Endothelial cell of umbilical vein (primary cell): Measurements from ENCODE around the gene NID2. TPM values are rescaled to one million over a fixed set of nuclear protein-coding genes. Genes with fewer than 3 reads are reported as not detected.

Source experiments
- BruUV-seq: library from RNA; stranded (reverse); fragments of 400-500 nt; replicated peaks from 2 replicates; lab custom pipeline; 2021; lab: Mats Ljungman, UMichigan
- CTCF ChIA-PET: fragments of 300-600, 350-600 bp; sonication (Branson Sonifier 250); formaldehyde crosslinking; loops from one replicate; lab custom pipeline; 2021; ENCODE audit warnings: antibody characterized with exemption, inconsistent platforms; lab: Charles Lee
- POLR2A ChIA-PET: fragments of 300-600, 350-600 bp; sonication (Branson Sonifier 250); formaldehyde crosslinking; loops from one replicate; lab custom pipeline; 2021; ENCODE audit warnings: antibody characterized with exemption, inconsistent platforms; lab: Charles Lee
- DNase-seq: peaks from one replicate; pipeline ENCODE4 v3.0.0-alpha.2; 2011; ENCODE audit warnings: low read depth, low spot score
- FAIRE-seq: peaks from 2 replicates; lab custom pipeline; 2011; peaks lifted over from hg19 to GRCh38; lab: Jason Lieb, UNC
- H2AFZ ChIP-seq: 2 replicates; pipeline ENCODE4 v1.6.0; 2012; ENCODE audit warnings: low read depth, low read length, control low read depth, inconsistent platforms
- H3K27ac ChIP-seq: 2 replicates; pipeline ENCODE4 v1.5.1; 2011; ENCODE audit warnings: low read depth, mild to moderate bottlenecking, control low read depth, low read length, moderate library complexity; ENCODE audit not compliant: insufficient read depth
- H3K27me3 ChIP-seq, 2 experiments: 2 replicates each; pipeline versions ENCODE4 v1.6.0 to v1.6.1; 2011; ENCODE audit warnings: low read length in 2 of 2, mixed read lengths in 1 of 2; ENCODE audit not compliant: control insufficient read depth in 2 of 2, insufficient read depth in 2 of 2
- H3K36me3 ChIP-seq, 2 experiments: 2 replicates in 1 of 2; 3 replicates in 1 of 2; pipeline ENCODE4 v1.5.1; 2011; ENCODE audit warnings: low read length in 2 of 2, mild to moderate bottlenecking in 1 of 2, moderate library complexity in 1 of 2; ENCODE audit not compliant: control insufficient read depth in 2 of 2, insufficient read depth in 2 of 2; ENCODE audit errors: extremely low read depth in 1 of 2
- H3K4me1 ChIP-seq: 3 replicates; pipeline ENCODE4 v1.5.1; 2011; ENCODE audit warnings: mild to moderate bottlenecking, low read length; ENCODE audit not compliant: control insufficient read depth, insufficient read depth; ENCODE audit errors: extremely low read depth
- H3K4me2 ChIP-seq: 2 replicates; pipeline ENCODE4 v1.6.1; 2011; ENCODE audit warnings: low read length, control low read depth, mixed read lengths; ENCODE audit not compliant: insufficient read depth
- H3K4me3 ChIP-seq, 3 experiments: fragments of 200-600 bp in 1 of 3; sonication (generic), shearing (Covaris generic) in 1 of 3; replicated peaks in 1 of 3; 2 replicates each; pipeline ENCODE4 v1.5.1; 2011 to 2016; ENCODE audit warnings: control low read depth in 3 of 3, low read length in 3 of 3, mild to moderate bottlenecking in 2 of 3, inconsistent platforms in 1 of 3, low read depth in 1 of 3, moderate library complexity in 1 of 3; ENCODE audit not compliant: insufficient read depth in 1 of 3
- H3K79me2 ChIP-seq: 2 replicates; pipeline ENCODE4 v1.6.0; 2012; ENCODE audit warnings: low read length, inconsistent platforms; ENCODE audit not compliant: control insufficient read depth, insufficient read depth
- H3K9ac ChIP-seq: replicated peaks from 2 replicates; pipeline ENCODE3; 2011; ENCODE audit warnings: low read length, control low read depth; ENCODE audit not compliant: insufficient read depth; ENCODE audit errors: extremely low read depth
- H3K9me1 ChIP-seq: replicated peaks from 3 replicates; pipeline ENCODE4 v1.6.0; 2011; ENCODE audit warnings: mild to moderate bottlenecking, low read length; ENCODE audit not compliant: control insufficient read depth, insufficient read depth; ENCODE audit errors: extremely low read depth
- H3K9me3 ChIP-seq: replicated peaks from 2 replicates; pipeline ENCODE4 v1.5.1; 2012; ENCODE audit warnings: low read length, inconsistent platforms; ENCODE audit not compliant: control insufficient read depth, insufficient read depth
- H4K20me1 ChIP-seq: replicated peaks from 2 replicates; pipeline ENCODE3; 2011; ENCODE audit warnings: mild to moderate bottlenecking, low read length; ENCODE audit not compliant: control insufficient read depth, insufficient read depth; ENCODE audit errors: extremely low read depth
- CTCF ChIP-seq, 2 donors: IDR thresholded peaks; 1 replicate in 1 of 2; 2 replicates in 1 of 2; pipeline ENCODE4 v1.5.1; 2011; ENCODE audit warnings: low read length in 2 of 2, mild to moderate bottlenecking in 2 of 2, moderate library complexity in 2 of 2, control low read depth in 1 of 2, inconsistent platforms in 1 of 2, low read depth in 1 of 2; ENCODE audit not compliant: insufficient read depth in 1 of 2; ENCODE audit errors: extremely low read depth in 1 of 2
- GATA2 ChIP-seq: IDR thresholded peaks from 2 replicates; pipeline ENCODE4 v1.7.0; 2011; ENCODE audit warnings: low read depth, mild to moderate bottlenecking, moderate library complexity, mixed read lengths, low read length; ENCODE audit not compliant: insufficient read length, insufficient read depth
- POLR2A ChIP-seq: IDR thresholded peaks from 2 replicates; pipeline ENCODE4 v1.6.1; 2012; ENCODE audit warnings: low read depth, mild to moderate bottlenecking, control low read depth, low read length
- POLR2AphosphoS5 ChIP-seq: IDR thresholded peaks from 2 replicates; pipeline ENCODE4 v1.6.1; 2012; ENCODE audit warnings: low read depth, mild to moderate bottlenecking, control low read depth, low read length, moderate library complexity; ENCODE audit not compliant: insufficient read depth
- dilution Hi-C: fragments of 300-500 bp; cut with MboI; formaldehyde crosslinking; loops from one replicate; pipeline ENCODE4 v1.15.0; 2019; ENCODE audit warnings: low sequenced_read_pairs; ENCODE audit not compliant: extremely low pct_ligation_motif_present
- intact Hi-C: fragments of 100-400 bp; cut with micrococcal nuclease; formaldehyde crosslinking; loops from one replicate; pipeline ENCODE4 v1.10.0; 2022
- polyA plus RNA-seq, 4 experiments: library from polyadenylated mRNA; depleted of rRNA in 3 of 4; stranded (reverse) in 3 of 4; unstranded in 1 of 4; fragments of >200 nt; gene quantifications; 2 replicates each; pipeline versions ENCODE4 v1.2.1 to v1.2.3, GENCODE V29; 2011 to 2012; ENCODE audit warnings: missing spikeins in 1 of 4
- total RNA-seq: library from RNA; stranded (reverse); gene quantifications from 2 replicates; pipeline ENCODE4 v1.2.3, GENCODE V29; 2021

The NID2 gene
- total and polyA plus RNA-seq, 2 donors (not counting 3 experiments of a cell fraction or from before 2014, with no cell fraction given) = 22.5 to 56.7 TPM

DNA sequence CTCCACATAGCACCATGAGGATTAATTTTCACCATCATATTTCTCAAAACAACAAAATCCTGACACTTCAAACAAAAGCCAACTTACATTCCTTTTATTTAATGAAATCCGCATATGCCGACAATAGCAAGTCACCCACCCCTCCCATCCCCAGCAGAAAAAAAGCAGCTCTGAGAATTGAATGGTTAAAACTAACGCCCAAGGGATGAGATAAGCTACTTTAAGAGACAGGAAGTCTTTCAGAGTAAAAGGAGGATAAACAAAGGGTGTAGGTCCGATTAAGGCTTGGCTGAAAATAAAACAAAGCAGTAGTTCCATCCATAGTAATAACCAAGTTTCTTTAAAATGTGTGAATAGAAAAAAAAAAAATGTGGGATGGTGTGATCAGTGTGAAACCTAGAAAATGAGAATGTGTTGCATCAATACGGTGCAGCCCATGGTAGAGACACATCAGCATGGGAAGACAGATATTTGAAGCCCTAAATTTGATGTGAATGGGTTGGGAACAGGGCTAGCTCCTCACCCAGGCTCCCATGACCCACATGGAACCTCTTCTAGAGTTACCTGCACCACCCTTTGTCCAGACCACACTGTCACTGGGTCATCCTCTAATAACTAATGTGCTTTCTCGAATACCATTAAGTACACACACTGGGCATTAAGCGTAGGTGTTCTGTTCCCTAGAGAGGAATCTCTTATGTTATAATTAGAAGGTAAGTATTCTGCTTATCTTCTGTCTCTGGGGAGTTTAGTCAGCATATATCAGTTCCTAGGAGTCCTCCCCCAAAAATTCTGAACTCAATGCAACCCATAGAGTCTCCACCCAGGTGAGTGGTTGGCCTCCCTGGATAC lies 47.8 kb downstream of the NID2 start:
- CTCF ChIA-PET = interaction anchor here (0.7 to 3.4 kb wide), 8 partner anchors 9 to 51 kb away, joined by 3 to 15 read pairs (median 4); partner anchors contain the start of gene NID2
- no peaks in the 10 kb centered on the region for H3K36me3 ChIP-seq
- intact Hi-C loops = loop anchor here (1.0 kb wide), 2 partner anchors 48 to 110 kb away; partner anchors contain the start of gene NID2

More for the DNA sequence above, 47.8 kb downstream of the NID2 start:
- Histone ChIP-seq H3K9me3 (no peaks in the 10 kb centered on the region), H3K27ac (peak overlapping the region; percentile 88), H3K27me3 (peaks cover 0 to 2% of the 10 kb centered on the region in 2 experiments), H2AFZ (no peak overlapping the region), H3K4me1 (peaks cover 67% of the 10 kb centered on the region), H4K20me1 (no peaks in the 10 kb centered on the region), H3K4me3 (no peak overlapping the region), H3K9ac (peak overlapping the region; percentile 19), H3K9me1 (no peaks in the 10 kb centered on the region), H3K79me2 (no peaks in the 10 kb centered on the region), H3K4me2 (peak overlapping the region; percentile 58)
- TSS peak; percentile 31 for BruUV-seq
- dilution Hi-C loops = no loop called here
- DNase-seq = peak; percentile 83
- POLR2A ChIA-PET = interaction anchor here (0.7 kb wide), 1 partner anchor 8 kb away, joined by 3 read pairs; no protein-coding TSS in a partner anchor
- TF ChIP-seq GATA2 = no peak
- TF ChIP-seq POLR2AphosphoS5 = peak; percentile 23
- TF ChIP-seq POLR2A = no peak
- TF ChIP-seq CTCF (IDR thresholded peaks at IDR 0.05; ENCODE audit: extremely low read depth in 1 of 2, insufficient read depth in 1 of 2, low read depth in 1 of 2, low read length in 2 of 2) = no peak
- FAIRE-seq = peak; percentile 72
